Osteocyte (in vitro differentiated cells): Measurements from ENCODE around the gene MYEOV. TPM values are rescaled to one million over a fixed set of nuclear protein-coding genes. Genes with fewer than 3 reads are reported as not detected.

ENCODE experiments used
- DNase-seq: peaks from one replicate; pipeline ENCODE4 v3.0.0; 2021; ENCODE audit warnings: mixed read lengths; ENCODE audit not compliant: unreplicated experiment; ENCODE audit errors: extremely low spot score
- H3K27ac Mint-ChIP-seq: one replicate; pipeline ENCODE4 v1.8.0; 2021; ENCODE audit warnings: mild to moderate bottlenecking, mixed read lengths; ENCODE audit not compliant: unreplicated experiment
- H3K27me3 Mint-ChIP-seq: one replicate; pipeline ENCODE4 v1.8.0; 2021; ENCODE audit warnings: mixed read lengths; ENCODE audit not compliant: unreplicated experiment
- H3K36me3 Mint-ChIP-seq: one replicate; pipeline ENCODE4 v1.8.0; 2021; ENCODE audit warnings: mixed read lengths; ENCODE audit not compliant: unreplicated experiment
- H3K4me1 Mint-ChIP-seq: one replicate; pipeline ENCODE4 v1.8.0; 2021; ENCODE audit warnings: mixed read lengths; ENCODE audit not compliant: unreplicated experiment
- H3K4me3 Mint-ChIP-seq: one replicate; pipeline ENCODE4 v1.8.0; 2021; ENCODE audit warnings: mild to moderate bottlenecking, moderate library complexity, mixed read lengths; ENCODE audit not compliant: unreplicated experiment
- H3K9me3 Mint-ChIP-seq: one replicate; pipeline ENCODE4 v1.8.0; 2021; ENCODE audit warnings: mixed read lengths; ENCODE audit not compliant: unreplicated experiment
- CTCF ChIP-seq: fragments of 200-600 bp; sonication (generic); IDR thresholded peaks from 2 replicates; pipeline ENCODE4 v1.5.0; 2021; ENCODE audit warnings: antibody characterized with exemption, mild to moderate bottlenecking, moderate library complexity
- total RNA-seq: library from RNA; stranded (reverse); gene quantifications from 2 replicates; pipeline ENCODE4 v1.2.1, GENCODE V29; 2021

MYEOV gene
- total RNA-seq, 1 donor from 2014 or later, result 1.8 TPM

GRCh38 chr11:69311767-69312385, 17.9 kb downstream of the MYEOV start:
- no peak for DNase-seq
- no peak overlapping the region for H3K4me3 Mint-ChIP-seq
- H3K36me3 Mint-ChIP-seq, result no peaks in the 10 kb centered on the region
- H3K9me3 Mint-ChIP-seq, result no peaks in the 10 kb centered on the region
- H3K27me3 Mint-ChIP-seq, result no peaks in the 10 kb centered on the region
- TF ChIP-seq CTCF, result no peak
- H3K27ac Mint-ChIP-seq, result peak overlapping the region; percentile 69
- H3K4me1 Mint-ChIP-seq, result peaks cover 25% of the 10 kb centered on the region

- no peak overlapping the region for H3K4me3 Mint-ChIP-seq
- peaks cover 4% of the 10 kb centered on the region for H3K9me3 Mint-ChIP-seq
- H3K36me3 Mint-ChIP-seq, result peaks cover 3% of the 10 kb centered on the region
- no peak for DNase-seq
- H3K27me3 Mint-ChIP-seq, result no peaks in the 10 kb centered on the region
- no peak overlapping the region for H3K27ac Mint-ChIP-seq
- no peak for TF ChIP-seq CTCF
- H3K4me1 Mint-ChIP-seq, result peaks cover 28% of the 10 kb centered on the region
Measured at GRCh38 chr11:69312453-69313404, 18.8 kb downstream of the MYEOV start.

- no peak overlapping the region for H3K4me3 Mint-ChIP-seq
- DNase-seq, result no peak
- H3K27ac Mint-ChIP-seq, result no peak overlapping the region
- H3K27me3 Mint-ChIP-seq, result no peaks in the 10 kb centered on the region
- peaks cover 14% of the 10 kb centered on the region for H3K9me3 Mint-ChIP-seq
- TF ChIP-seq CTCF, result no peak
- peaks cover 3% of the 10 kb centered on the region for H3K36me3 Mint-ChIP-seq
- H3K4me1 Mint-ChIP-seq, result peaks cover 36% of the 10 kb centered on the region
Measured at GRCh38 chr11:69313992-69314391, 20.0 kb downstream of the MYEOV start.

GRCh38 chr11:69314555-69314954, 20.6 kb downstream of the MYEOV start:
- H3K4me3 Mint-ChIP-seq, result no peak overlapping the region
- no peak for DNase-seq

More at GRCh38 chr11:69314555-69314954, 20.6 kb downstream of the MYEOV start:
- Mint-ChIP-seq H3K27me3 (no peaks in the 10 kb centered on the region), H3K36me3 (peaks cover 3% of the 10 kb centered on the region), H3K4me1 (peaks cover 32% of the 10 kb centered on the region), H3K9me3 (peaks cover 15% of the 10 kb centered on the region), H3K27ac (no peak overlapping the region)
- TF ChIP-seq CTCF, result no peak
